Activated naive CD4-positive, alpha-beta T cell treated with anti-CD3 and anti-CD28 coated beads, Interleukin-2, amount 50 U/mL, for 24 hours (primary cell): ENCODE measurements around the gene TFF3.
"Not testable (repeated sequence)": the region's sequence is repeated elsewhere in the genome, so short reads cannot be mapped to it uniquely, and the experiment has no call there.

Experiments
- H3K27ac Mint-ChIP-seq: one replicate; pipeline ENCODE4 v1.8.0; 2021; ENCODE audit warnings: mild to moderate bottlenecking, mixed read lengths
- H3K27me3 Mint-ChIP-seq: one replicate; pipeline ENCODE4 v1.8.0; 2021; ENCODE audit warnings: mixed read lengths
- H3K36me3 Mint-ChIP-seq: one replicate; pipeline ENCODE4 v1.8.0; 2021; ENCODE audit warnings: mixed read lengths
- H3K4me1 Mint-ChIP-seq: one replicate; pipeline ENCODE4 v1.8.0; 2021; ENCODE audit warnings: mixed read lengths
- H3K4me3 Mint-ChIP-seq: one replicate; pipeline ENCODE4 v1.8.0; 2021; ENCODE audit warnings: mild to moderate bottlenecking, mixed read lengths
- H3K9me3 Mint-ChIP-seq: one replicate; pipeline ENCODE4 v1.8.0; 2021; ENCODE audit warnings: mixed read lengths

Gene TFF3

DNA sequence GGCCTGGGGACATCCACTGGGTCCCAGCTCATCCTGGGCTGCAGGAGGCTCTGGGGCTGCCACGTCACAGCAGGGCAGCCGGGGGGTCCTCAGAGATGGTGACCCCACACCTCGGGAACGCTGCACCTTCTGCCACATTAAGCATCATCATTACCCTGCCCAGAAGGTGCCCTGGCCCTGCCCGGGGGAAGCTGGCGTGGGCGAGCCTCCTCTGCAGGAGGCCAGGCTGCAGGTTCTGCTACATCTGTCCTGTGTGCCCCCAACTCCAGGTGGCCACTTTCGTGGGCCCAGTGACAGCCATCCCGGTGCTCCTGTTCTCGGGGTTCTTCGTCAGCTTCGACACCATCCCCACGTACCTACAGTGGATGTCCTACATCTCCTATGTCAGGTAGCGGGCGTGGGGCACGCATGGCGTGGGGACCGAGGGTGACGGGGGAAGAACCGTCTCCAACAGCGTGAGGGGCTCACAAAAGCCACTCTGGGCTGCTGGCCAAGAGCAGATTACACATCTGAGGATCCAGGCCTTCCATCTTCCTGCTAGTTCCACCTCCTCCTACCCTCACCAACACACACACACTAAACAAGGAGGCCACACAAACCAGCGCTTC is 20.8 kb downstream of the TFF3 start:
- Mint-ChIP-seq H3K4me1 (no peaks in the 10 kb centered on the region), H3K9me3 (no peaks in the 10 kb centered on the region), H3K27ac (no peak overlapping the region), H3K27me3 (no peaks in the 10 kb centered on the region), H3K36me3 (peaks cover 6% of the 10 kb centered on the region), H3K4me3 (no peak overlapping the region)

DNA sequence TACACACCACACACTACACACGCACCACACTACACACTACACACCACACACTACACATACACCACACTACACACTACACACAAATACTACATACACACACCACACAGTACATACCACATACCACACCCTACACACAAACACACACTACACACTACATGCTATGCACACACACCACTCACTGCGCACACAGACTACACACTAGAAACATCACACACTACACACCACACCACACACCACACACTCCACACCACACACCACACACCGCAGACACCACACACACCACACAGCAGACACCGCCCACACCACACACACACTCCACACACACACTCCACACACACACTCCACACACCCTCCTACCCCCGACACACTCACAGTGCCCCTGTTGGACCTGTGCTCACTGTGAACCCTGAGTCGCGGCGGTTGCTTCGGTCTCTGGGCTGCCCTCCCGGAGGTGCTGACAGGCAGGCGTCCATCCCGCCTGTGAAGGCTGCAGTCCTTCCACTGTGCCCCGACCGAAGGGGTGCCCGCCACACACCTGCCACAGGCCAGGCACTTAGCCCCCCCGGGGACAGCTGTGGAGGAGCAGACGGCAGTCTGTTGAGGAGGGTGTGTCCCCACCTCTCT is 21.4 kb downstream of the TFF3 start:
- Mint-ChIP-seq H3K36me3 (peaks cover 7% of the 10 kb centered on the region), H3K27me3 (no peaks in the 10 kb centered on the region), H3K27ac (no peak overlapping the region), H3K9me3 (no peaks in the 10 kb centered on the region), H3K4me3 (no peak overlapping the region), H3K4me1 (no peaks in the 10 kb centered on the region)

DNA sequence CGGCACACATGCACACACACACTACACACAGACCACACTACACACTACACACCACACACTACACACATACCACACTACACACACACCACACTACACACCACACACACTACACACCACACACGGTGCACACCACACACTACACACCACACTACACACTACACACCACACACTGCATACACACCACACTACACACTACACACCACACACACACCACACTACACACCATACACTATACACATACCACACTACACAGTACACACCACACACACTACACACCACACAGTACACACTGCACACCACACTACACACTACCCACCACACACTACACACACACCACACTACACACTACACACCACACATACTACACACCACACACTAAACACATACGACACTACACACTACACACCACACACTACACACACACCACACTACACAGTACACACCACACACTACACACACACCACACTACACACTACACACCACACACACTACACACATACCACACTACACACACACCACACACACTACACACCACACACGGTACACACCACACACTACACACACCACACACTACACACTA is 22.6 kb downstream of the TFF3 start:
- not testable (repeated sequence) for H3K4me1 Mint-ChIP-seq, H3K27ac Mint-ChIP-seq, H3K9me3 Mint-ChIP-seq, H3K4me3 Mint-ChIP-seq, H3K27me3 Mint-ChIP-seq
- peaks cover 13% of the 10 kb centered on the region for H3K36me3 Mint-ChIP-seq

DNA sequence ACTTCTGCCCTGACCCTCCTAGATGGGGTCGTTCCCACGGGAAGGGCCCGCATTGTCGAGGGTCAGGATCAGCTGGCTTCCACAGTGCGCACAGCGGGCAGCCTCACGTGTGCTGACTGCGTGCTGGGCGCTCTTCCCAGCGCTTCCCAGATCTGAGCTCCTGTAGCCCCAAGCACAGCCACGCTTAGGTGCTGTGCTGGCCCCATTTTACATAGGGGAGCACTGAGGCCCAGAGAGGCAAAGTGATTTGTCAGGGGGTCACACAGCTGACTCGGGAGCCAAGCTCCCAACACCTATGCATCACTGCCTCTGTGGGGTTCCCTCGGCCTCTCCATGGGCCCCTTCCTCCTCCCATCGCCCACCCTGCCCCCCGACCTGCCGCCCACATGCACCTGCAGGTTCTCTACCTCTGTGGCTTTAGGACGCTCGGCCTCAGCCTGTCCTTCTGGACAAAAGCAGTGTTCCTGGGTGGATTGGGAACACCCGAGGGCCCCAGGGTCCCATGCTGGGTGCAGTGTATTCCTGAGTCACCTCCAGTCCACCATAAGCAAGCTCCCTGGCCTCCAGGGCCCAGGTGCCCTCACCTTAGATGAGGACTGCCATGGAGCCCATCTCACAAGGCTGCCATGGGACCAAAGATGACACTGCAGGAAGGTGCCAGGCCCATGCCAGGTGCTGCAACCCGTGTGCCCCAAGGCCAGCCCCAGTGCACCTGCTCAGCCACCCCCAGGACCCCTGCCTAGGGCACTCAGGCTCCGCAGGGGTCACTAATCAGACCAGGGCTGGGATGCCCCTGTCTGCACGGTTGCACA is 23.3 kb downstream of the TFF3 start:
- Mint-ChIP-seq H3K27ac (no peak overlapping the region), H3K4me3 (no peak overlapping the region), H3K9me3 (no peaks in the 10 kb centered on the region), H3K36me3 (peaks cover 10% of the 10 kb centered on the region), H3K27me3 (no peaks in the 10 kb centered on the region), H3K4me1 (no peaks in the 10 kb centered on the region)

DNA sequence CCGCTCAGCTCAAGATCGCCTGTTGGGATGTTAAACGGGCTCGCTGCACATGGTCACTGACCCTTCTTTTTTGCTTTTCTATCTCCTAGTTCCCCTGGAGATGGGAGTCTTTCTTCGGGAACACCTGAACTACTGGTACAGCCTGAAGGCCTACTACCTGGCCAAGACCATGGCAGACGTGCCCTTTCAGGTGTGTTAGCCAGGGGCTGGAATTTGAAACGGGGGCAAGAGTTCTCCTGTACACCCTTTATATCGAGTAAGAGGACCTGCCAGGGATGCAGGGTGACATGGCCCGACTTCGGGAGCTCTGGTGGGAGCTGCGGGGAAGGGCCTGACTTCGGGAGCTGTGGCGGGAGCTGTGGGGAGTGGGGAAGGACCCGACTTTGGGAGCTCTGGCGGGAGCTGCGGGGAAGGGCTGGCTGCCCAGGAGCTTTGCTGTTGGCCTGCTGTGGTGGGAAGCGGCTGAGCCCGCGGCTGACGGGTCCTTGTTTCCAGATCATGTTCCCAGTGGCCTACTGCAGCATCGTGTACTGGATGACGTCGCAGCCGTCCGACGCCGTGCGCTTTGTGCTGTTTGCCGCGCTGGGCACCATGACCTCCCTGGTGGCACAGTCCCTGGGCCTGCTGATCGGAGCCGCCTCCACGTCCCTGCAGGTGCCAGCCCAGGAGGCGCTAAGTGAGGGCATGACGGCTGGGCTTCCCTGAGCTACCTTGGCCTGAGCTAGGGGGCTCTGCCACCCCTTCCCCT is 24.0 kb downstream of the TFF3 start:
- Mint-ChIP-seq H3K9me3 (no peaks in the 10 kb centered on the region), H3K27ac (peak overlapping the region; percentile 59), H3K4me3 (no peak overlapping the region), H3K36me3 (peaks cover 13% of the 10 kb centered on the region), H3K4me1 (no peaks in the 10 kb centered on the region), H3K27me3 (no peaks in the 10 kb centered on the region)

DNA sequence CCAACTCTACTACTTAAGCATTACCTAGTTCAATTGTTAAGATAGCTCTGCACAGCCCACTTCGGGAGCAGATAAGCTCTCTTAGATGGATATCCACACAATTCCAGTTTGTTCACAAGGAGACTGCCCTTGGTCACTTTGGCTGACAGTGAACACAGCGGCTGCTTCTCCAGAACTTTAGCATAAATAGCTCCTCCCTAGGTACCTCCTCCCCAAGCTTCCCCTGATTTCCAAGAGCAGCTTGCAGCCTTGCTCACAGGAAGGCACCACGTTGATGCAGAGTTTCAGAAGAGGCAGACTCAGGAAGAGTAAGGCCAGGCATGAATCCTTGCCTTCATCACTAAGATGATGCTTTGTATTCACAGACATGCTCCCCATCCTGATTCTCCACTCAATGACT is 24.7 kb downstream of the TFF3 start:
- Mint-ChIP-seq H3K27ac (peak overlapping the region; percentile 4), H3K4me3 (no peak overlapping the region), H3K9me3 (no peaks in the 10 kb centered on the region), H3K4me1 (no peaks in the 10 kb centered on the region), H3K27me3 (no peaks in the 10 kb centered on the region), H3K36me3 (peaks cover 13% of the 10 kb centered on the region)

DNA sequence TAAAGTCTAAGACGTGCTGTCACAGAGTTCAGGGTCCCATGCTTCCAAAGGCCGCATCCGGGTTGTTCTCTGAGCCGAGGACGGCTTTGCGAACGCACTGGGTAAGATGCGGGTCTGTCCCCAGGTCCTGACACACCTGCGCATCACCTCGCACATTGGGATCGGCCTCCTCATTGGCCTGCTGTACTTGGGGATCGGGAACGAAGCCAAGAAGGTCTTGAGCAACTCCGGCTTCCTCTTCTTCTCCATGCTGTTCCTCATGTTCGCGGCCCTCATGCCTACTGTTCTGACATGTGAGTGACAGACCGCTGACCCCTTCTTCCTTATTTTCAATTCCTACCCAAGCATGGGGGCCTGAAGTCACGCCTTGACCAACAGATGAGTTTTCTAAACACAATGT is 25.3 kb downstream of the TFF3 start:
- H3K36me3 Mint-ChIP-seq = peaks cover 13% of the 10 kb centered on the region
- H3K27ac Mint-ChIP-seq = no peak overlapping the region

DNA sequence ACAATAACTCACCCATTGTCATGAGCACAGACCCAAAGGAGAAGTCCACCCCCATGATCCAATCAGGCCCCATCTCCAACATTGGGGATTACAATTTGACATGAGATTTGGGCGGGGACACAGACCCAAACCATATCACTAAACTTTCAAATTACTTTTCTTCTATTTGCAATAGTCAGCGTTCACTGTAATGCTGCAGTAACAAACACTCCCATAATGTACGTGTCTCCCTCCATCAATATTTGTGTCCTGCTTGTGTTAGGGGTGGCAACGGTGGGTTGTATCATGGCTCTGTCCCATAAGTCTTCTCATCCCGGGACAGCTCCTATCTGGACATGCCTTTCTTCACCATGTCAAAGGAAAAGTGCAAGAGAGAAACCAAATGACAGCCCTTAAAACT is 26.2 kb downstream of the TFF3 start:
- Mint-ChIP-seq H3K27me3 (no peaks in the 10 kb centered on the region), H3K27ac (no peak overlapping the region), H3K36me3 (peaks cover 11% of the 10 kb centered on the region), H3K9me3 (no peaks in the 10 kb centered on the region), H3K4me1 (no peaks in the 10 kb centered on the region), H3K4me3 (no peak overlapping the region)

More for the DNA sequence above, 25.3 kb downstream of the TFF3 start:
- Mint-ChIP-seq H3K27me3 (no peaks in the 10 kb centered on the region), H3K4me3 (no peak overlapping the region), H3K9me3 (no peaks in the 10 kb centered on the region), H3K4me1 (no peaks in the 10 kb centered on the region)

DNA sequence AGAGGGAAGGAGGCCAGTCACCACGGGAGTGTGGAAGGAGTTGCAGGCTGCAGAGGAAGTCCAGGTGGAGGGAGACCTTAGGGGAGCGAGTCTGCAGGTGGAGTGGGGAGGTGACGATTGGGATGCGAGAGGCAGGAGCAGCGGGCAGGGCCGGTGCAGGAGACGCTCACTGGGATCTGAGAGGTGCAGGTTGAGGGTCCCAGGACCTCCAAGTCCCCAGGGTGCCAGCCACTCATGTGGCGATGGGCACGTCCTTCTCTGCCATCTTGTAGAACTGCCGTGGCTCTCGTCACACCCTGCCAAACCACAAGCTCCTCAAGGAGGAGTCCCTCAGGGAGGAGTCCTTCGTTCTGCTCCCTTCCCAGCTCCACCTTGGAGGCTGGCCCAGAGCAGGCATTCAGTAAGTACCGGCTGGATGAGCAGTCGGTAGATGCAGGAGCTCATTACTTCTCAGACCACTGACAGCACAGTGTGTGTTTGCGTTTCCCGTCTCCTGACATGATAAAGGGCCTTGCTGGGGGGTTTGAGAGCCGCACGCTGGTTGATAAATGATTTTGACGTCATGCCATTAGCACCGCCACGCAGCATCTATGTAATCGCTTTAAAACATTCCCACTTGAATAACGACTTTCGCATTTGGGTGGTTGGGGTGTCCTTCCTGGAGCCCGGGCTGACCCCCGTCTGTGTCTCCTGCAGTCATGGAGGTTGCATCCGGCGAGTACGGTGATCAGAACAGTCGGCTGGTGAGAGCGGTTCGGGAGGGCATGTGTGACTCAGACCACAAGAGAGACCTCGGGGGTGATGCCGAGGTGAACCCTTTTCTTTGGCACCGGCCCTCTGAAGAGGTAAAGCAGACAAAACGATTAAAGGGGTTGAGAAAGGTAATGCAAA is 27.8 kb downstream of the TFF3 start:
- peak overlapping the region; percentile 30 for H3K27ac Mint-ChIP-seq
- no peaks in the 10 kb centered on the region for H3K9me3 Mint-ChIP-seq
- H3K4me3 Mint-ChIP-seq = no peak overlapping the region
- no peaks in the 10 kb centered on the region for H3K4me1 Mint-ChIP-seq
- no peaks in the 10 kb centered on the region for H3K27me3 Mint-ChIP-seq
- peaks cover 11% of the 10 kb centered on the region for H3K36me3 Mint-ChIP-seq

DNA sequence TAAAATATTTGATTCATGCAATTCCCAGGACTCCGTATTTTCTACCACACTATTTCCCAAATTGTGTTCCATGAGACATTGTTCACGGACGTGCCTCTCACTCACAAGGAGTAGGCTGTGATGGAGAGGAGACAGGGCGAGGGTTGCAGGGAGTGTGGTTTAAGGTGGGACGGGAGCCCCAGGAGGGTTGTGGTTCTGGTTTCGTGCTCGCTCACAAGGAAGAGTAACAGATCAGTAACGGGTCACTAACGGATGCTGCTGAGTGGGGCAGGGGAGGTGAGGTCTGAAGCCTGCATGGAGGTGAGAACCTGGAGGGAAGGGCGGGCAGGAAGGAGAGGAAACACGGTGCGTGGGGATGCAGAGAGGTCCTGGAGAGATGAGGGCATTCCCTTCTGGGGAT is 28.8 kb downstream of the TFF3 start:
- Mint-ChIP-seq H3K27me3 (no peaks in the 10 kb centered on the region), H3K27ac (peak overlapping the region; percentile 53), H3K36me3 (peaks cover 11% of the 10 kb centered on the region), H3K4me1 (no peaks in the 10 kb centered on the region), H3K9me3 (no peaks in the 10 kb centered on the region), H3K4me3 (no peak overlapping the region)

DNA sequence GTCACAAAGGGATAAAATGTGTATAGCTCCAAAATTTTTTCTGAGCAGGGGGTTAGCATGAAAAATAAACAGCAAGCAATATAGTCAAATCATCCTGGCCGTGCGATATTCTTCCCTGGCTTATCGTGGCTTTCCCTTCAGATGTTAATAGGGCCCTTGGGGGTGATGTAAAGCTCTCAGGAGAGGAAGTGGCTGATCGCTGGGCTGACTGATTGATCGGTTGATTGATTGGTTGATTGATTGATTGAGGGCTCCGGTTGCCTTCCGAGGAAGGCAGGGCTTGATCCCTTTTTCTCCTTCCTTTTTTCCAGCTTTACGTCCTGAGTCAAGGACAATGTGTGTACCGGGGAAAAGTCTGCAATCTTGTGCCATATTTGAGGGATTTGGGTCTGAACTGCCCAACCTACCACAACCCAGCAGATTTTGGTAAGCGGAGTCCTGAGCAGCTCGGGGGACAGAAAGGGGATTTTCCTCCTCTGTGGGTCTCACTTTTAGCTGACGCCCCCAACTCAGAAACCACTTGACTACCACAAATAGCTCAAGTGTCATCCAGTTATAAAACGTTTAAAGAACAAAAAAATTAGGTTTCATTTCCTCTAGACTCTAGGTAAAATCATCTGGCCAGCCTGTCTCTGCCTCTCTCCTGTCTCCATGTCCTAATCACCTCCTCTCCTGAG is 29.5 kb downstream of the TFF3 start:
- no peaks in the 10 kb centered on the region for H3K4me1 Mint-ChIP-seq
- no peaks in the 10 kb centered on the region for H3K27me3 Mint-ChIP-seq
- no peaks in the 10 kb centered on the region for H3K9me3 Mint-ChIP-seq
- H3K36me3 Mint-ChIP-seq = peaks cover 11% of the 10 kb centered on the region
- no peak overlapping the region for H3K27ac Mint-ChIP-seq
- no peak overlapping the region for H3K4me3 Mint-ChIP-seq

DNA sequence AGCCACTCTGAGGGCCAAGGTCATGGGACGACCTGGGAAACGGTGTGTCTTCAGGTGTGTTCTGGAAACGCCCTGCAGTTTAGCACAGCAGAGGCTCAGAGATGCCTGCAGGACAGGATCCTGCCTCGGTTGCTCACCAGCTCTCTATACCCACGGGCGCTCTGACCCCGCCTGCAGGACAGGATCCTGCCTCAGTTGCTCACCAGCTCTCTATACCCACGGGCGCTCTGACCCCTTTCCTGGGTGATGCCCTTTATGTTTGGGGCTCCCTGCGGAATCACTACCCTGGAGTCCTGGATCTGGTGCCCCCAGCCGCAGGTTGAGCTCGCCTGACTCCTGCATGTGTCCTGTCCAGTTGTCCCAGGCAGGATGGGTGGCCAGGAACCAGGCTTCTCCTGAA is 32.5 kb downstream of the TFF3 start:
- Mint-ChIP-seq H3K36me3 (peaks cover 7% of the 10 kb centered on the region), H3K4me3 (no peak overlapping the region), H3K4me1 (no peaks in the 10 kb centered on the region), H3K27ac (no peak overlapping the region), H3K9me3 (no peaks in the 10 kb centered on the region), H3K27me3 (no peaks in the 10 kb centered on the region)

DNA sequence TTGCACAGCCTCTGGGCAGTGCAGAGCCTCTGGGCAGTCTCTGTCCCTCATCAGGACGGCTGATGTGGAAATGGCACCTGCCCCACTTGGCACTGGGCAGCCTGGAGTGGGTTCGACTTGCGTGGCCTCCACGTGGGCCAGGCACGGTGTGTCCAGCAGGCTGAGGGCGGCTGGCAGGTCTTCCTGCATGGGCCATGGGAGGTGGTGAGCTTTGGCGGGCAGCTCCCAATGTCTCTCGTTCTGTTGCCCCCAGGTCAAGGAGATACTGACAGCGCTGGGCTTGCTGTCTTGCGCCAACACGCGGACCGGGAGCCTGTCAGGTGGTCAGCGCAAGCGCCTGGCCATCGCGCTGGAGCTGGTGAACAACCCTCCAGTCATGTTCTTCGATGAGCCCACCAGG is 33.2 kb downstream of the TFF3 start:
- peaks cover 7% of the 10 kb centered on the region for H3K36me3 Mint-ChIP-seq
- no peaks in the 10 kb centered on the region for H3K27me3 Mint-ChIP-seq
- no peak overlapping the region for H3K27ac Mint-ChIP-seq
- H3K4me3 Mint-ChIP-seq = no peak overlapping the region
- no peaks in the 10 kb centered on the region for H3K4me1 Mint-ChIP-seq
- no peaks in the 10 kb centered on the region for H3K9me3 Mint-ChIP-seq

DNA sequence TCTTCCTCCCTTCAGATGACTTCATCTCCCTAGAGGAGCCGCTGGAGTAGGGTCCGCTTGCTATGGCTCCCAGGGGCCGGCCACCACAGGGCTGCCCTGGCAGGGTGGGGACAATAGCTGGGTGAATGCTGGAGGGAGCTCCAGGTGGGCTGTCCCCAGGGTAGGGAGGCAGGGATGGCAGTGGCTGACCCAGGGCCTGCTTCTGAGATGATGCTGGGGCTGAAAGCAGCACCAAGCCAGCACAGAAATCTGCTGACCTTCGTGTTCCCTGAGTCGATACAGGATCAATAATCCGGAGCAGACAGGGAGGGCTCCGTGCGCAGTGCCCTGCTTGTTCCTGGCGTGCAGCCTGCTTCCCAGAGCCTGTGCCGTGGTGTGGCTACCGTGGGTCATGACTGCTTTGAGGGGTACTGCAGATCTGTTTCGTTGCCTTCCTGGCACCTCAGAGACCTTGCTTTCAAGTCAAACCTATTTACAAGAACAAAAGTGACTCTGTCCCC is 34.0 kb downstream of the TFF3 start:
- no peaks in the 10 kb centered on the region for H3K27me3 Mint-ChIP-seq
- no peaks in the 10 kb centered on the region for H3K9me3 Mint-ChIP-seq
- no peak overlapping the region for H3K4me3 Mint-ChIP-seq
- H3K27ac Mint-ChIP-seq = no peak overlapping the region
- H3K4me1 Mint-ChIP-seq = no peaks in the 10 kb centered on the region
- H3K36me3 Mint-ChIP-seq = peaks cover 7% of the 10 kb centered on the region
